ENCODE data around the gene SH2D3C. TPM values are rescaled to one million over a fixed set of nuclear protein-coding genes. Genes with fewer than 3 reads are reported as not detected.

The SH2D3C gene
- total RNA-seq, 4 donors from 2014 or later = 2.6 to 10.1 (median 3.9) TPM

- in situ Hi-C loops (cut with MboI; ENCODE audit: low pct_ligation_motif_present in 1 of 4, low pct_unique_long_range_greater_than_20kb in 1 of 4, low sequenced_read_pairs in 3 of 4) = no loop called here
- H3K4me1 ChIP-seq = peaks cover 0 to 13% (median 7%) of the 10 kb centered on the region in 4 donors
- WGBS, 2 donors (ENCODE audit: low coverage in 1 of 2) = 22 to 100% methylated on average over 2 to 41 of the region's 41 CpGs
- intact Hi-C loops (cut with DNase I; ENCODE audit: low total_unique reads) = no loop called here
- no peaks in the 10 kb centered on the region for H3K9me3 ChIP-seq
- no peaks in the 10 kb centered on the region for H3K36me3 ChIP-seq
- H3K27ac ChIP-seq = peak overlapping the region; percentile 68 to 86 (median 76)
- H3K27me3 ChIP-seq = no peaks in the 10 kb centered on the region
- peak; percentile 95 for DNase-seq
- TF ChIP-seq POLR2A (IDR thresholded peaks at IDR 0.05) (peak; percentile 52), EP300 (IDR thresholded peaks at IDR 0.05; ENCODE audit: low read depth) (no peak), POLR2AphosphoS5 (IDR thresholded peaks at IDR 0.05) (peak; percentile 52 to 59 (median 59))
- TF ChIP-seq, protein P1, sequence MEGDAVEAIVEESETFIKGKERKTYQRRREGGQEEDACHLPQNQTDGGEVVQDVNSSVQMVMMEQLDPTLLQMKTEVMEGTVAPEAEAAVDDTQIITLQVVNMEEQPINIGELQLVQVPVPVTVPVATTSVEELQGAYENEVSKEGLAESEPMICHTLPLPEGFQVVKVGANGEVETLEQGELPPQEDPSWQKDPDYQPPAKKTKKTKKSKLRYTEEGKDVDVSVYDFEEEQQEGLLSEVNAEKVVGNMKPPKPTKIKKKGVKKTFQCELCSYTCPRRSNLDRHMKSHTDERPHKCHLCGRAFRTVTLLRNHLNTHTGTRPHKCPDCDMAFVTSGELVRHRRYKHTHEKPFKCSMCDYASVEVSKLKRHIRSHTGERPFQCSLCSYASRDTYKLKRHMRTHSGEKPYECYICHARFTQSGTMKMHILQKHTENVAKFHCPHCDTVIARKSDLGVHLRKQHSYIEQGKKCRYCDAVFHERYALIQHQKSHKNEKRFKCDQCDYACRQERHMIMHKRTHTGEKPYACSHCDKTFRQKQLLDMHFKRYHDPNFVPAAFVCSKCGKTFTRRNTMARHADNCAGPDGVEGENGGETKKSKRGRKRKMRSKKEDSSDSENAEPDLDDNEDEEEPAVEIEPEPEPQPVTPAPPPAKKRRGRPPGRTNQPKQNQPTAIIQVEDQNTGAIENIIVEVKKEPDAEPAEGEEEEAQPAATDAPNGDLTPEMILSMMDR (IDR thresholded peaks at IDR 0.05) = peak in 4 of 5 experiments; percentile 8 to 48 (median 28)
- peak overlapping the region in 2 of 4 donors; percentile 20 to 35 for H3K4me3 ChIP-seq
Measured at GRCh38 chr9:127698985-127699670, 79.3 kb downstream of the SH2D3C start.

- in situ Hi-C loops (cut with MboI; ENCODE audit: low pct_ligation_motif_present in 1 of 4, low pct_unique_long_range_greater_than_20kb in 1 of 4, low sequenced_read_pairs in 3 of 4) (no loop called here), intact Hi-C loops (cut with DNase I; ENCODE audit: low total_unique reads) (no loop called here)
- Histone ChIP-seq H3K36me3 (no peaks in the 10 kb centered on the region), H3K27ac (peak overlapping the region in 2 of 4 donors; percentile 74 to 86), H3K9me3 (no peaks in the 10 kb centered on the region), H3K27me3 (no peaks in the 10 kb centered on the region), H3K4me1 (peaks cover 0 to 13% (median 7%) of the 10 kb centered on the region in 4 donors), H3K4me3 (no peak overlapping the region)
- DNase-seq = no peak
- TF ChIP-seq POLR2A (IDR thresholded peaks at IDR 0.05) (no peak), EP300 (IDR thresholded peaks at IDR 0.05; ENCODE audit: low read depth) (no peak), POLR2AphosphoS5 (IDR thresholded peaks at IDR 0.05) (no peak)
- TF ChIP-seq, protein P1 (IDR thresholded peaks at IDR 0.05) = no peak
- WGBS, 2 donors (ENCODE audit: low coverage in 1 of 2) = 80 to 89% methylated on average over 3 to 5 of the region's 5 CpGs
Measured at GRCh38 chr9:127698386-127698785, 80.1 kb downstream of the SH2D3C start.

GRCh38 chr9:127697575-127697974 lies 80.9 kb downstream of the SH2D3C start:
- Histone ChIP-seq H3K36me3 (no peaks in the 10 kb centered on the region), H3K27me3 (no peaks in the 10 kb centered on the region), H3K4me1 (peaks cover 0 to 13% (median 7%) of the 10 kb centered on the region in 4 donors), H3K27ac (peak overlapping the region in 1 of 4 donors; percentile 3), H3K9me3 (no peaks in the 10 kb centered on the region), H3K4me3 (no peak overlapping the region)
- DNase-seq = no peak
- in situ Hi-C loops (cut with MboI; ENCODE audit: low pct_ligation_motif_present in 1 of 4, low pct_unique_long_range_greater_than_20kb in 1 of 4, low sequenced_read_pairs in 3 of 4) = no loop called here
- WGBS, 2 donors (ENCODE audit: low coverage in 1 of 2) = 71 to 80% methylated on average over 1 to 5 of the region's 5 CpGs
- intact Hi-C loops (cut with DNase I; ENCODE audit: low total_unique reads) = no loop called here
- TF ChIP-seq, protein P1 (IDR thresholded peaks at IDR 0.05) = no peak
- TF ChIP-seq POLR2A (IDR thresholded peaks at IDR 0.05) (no peak), EP300 (IDR thresholded peaks at IDR 0.05; ENCODE audit: low read depth) (no peak), POLR2AphosphoS5 (IDR thresholded peaks at IDR 0.05) (no peak)

DNA sequence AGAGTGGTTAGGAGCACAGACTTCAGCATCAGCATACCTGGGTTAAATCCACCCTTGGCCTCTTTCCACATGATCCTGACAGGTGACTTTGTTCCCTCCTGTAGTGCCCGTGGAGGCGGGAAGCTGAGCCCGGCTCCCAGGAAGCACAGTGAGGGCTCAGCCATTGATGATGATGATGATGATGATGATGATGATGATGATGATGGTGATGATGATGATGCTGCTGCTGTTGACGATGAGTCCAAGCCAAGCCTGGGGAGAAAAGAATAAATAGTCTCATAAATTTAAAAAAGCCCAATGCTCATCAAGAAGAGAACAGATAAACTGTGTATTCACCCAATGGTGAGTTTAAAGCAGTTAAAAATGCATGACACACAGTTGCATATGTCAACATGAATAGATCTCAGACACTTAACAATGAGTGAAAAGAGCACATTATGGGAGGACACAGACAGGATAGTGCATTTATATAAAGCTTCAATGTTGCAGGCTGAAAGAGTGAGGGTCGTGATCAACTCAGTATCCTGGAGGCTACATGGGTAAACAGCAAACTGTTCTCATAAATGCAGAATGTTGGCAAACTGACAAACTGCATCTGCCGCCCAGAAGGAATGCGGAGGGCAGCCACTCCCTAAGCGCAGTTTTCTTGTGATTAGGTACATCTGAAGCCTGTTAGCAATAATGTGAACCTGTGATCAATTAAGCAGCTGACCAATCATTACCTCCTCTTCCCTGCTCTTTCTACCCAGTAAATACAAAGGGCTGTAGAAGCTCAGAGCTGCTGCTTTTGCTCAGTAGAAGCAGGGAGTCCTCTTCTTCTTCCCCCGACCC lies 83.4 kb downstream of the SH2D3C start:
- Histone ChIP-seq H3K4me1 (peaks cover 0 to 12% (median 7%) of the 10 kb centered on the region in 4 donors), H3K27me3 (no peaks in the 10 kb centered on the region), H3K9me3 (no peaks in the 10 kb centered on the region), H3K27ac (no peak overlapping the region), H3K4me3 (no peak overlapping the region), H3K36me3 (no peaks in the 10 kb centered on the region)
- TF ChIP-seq EP300 (IDR thresholded peaks at IDR 0.05; ENCODE audit: low read depth) (no peak), POLR2A (IDR thresholded peaks at IDR 0.05) (no peak), POLR2AphosphoS5 (IDR thresholded peaks at IDR 0.05) (no peak)
- TF ChIP-seq, protein P1 (IDR thresholded peaks at IDR 0.05) = no peak
- in situ Hi-C loops (cut with MboI; ENCODE audit: low pct_ligation_motif_present in 1 of 4, low pct_unique_long_range_greater_than_20kb in 1 of 4, low sequenced_read_pairs in 3 of 4) (no loop called here), intact Hi-C loops (cut with DNase I; ENCODE audit: low total_unique reads) (no loop called here)
- no peak for DNase-seq
- WGBS, 2 donors (ENCODE audit: low coverage in 1 of 2) = 33 to 56% methylated on average over 1 to 9 of the region's 9 CpGs

Data from transverse colon (tissue), 4 donors.